ENCODE results near the gene PRXL2A. TPM values are rescaled to one million over a fixed set of nuclear protein-coding genes. Genes with fewer than 3 reads are reported as not detected.
A peak's percentile ranks its signal among the peaks of the same experiment; 100 is the strongest.

Gene PRXL2A
- total and polyA plus RNA-seq, 2 experiments from 2014 or later, result 31.8 to 51.7 TPM

DNA sequence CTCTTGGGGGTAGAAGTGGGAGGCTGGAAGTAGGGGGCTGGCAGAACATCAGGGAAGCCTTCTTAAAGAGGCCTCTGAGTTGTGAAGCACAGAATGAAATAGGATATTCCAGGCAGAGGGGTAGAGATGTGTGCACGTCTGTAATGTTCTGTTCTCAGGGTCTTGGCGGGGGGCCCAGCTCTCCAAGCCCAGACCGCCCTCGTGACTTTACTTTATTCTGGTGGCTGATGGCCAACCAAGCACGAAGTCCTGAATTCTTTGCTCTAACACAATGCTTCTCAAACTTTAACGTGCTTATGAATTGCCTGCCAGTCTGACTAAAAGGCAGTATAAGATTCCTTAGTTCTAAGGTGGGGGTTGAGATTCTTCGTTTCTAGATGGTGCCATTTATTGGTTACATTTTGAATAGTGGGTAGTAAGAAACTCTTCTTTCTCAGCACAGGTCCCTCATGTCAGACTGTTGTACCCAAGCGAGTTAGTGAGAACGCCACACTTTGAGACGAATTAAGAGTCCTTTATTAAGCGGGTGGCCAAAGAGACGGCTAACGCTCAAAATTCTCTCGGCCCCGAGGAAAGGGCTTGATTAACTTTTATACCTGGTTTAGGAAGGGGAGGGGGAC, 8.2 kb downstream of the PRXL2A start:
- TF ChIP-seq CREB1 (CRISPR knock-in tag; IDR thresholded peaks at IDR 0.05; ENCODE audit: low read depth), result no peak
- no peak for TF ChIP-seq ZNF331 (CRISPR knock-in tag; IDR thresholded peaks at IDR 0.05; ENCODE audit: low read depth)
- TF ChIP-seq EZH2 (IDR thresholded peaks at IDR 0.05; ENCODE audit: low read depth, unreplicated experiment), result no peak
- TF ChIP-seq, protein P1, sequence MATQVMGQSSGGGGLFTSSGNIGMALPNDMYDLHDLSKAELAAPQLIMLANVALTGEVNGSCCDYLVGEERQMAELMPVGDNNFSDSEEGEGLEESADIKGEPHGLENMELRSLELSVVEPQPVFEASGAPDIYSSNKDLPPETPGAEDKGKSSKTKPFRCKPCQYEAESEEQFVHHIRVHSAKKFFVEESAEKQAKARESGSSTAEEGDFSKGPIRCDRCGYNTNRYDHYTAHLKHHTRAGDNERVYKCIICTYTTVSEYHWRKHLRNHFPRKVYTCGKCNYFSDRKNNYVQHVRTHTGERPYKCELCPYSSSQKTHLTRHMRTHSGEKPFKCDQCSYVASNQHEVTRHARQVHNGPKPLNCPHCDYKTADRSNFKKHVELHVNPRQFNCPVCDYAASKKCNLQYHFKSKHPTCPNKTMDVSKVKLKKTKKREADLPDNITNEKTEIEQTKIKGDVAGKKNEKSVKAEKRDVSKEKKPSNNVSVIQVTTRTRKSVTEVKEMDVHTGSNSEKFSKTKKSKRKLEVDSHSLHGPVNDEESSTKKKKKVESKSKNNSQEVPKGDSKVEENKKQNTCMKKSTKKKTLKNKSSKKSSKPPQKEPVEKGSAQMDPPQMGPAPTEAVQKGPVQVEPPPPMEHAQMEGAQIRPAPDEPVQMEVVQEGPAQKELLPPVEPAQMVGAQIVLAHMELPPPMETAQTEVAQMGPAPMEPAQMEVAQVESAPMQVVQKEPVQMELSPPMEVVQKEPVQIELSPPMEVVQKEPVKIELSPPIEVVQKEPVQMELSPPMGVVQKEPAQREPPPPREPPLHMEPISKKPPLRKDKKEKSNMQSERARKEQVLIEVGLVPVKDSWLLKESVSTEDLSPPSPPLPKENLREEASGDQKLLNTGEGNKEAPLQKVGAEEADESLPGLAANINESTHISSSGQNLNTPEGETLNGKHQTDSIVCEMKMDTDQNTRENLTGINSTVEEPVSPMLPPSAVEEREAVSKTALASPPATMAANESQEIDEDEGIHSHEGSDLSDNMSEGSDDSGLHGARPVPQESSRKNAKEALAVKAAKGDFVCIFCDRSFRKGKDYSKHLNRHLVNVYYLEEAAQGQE (IDR thresholded peaks at IDR 0.05; ENCODE audit: unreplicated experiment), result no peak
- TF ChIP-seq POLR2AphosphoS5 (IDR thresholded peaks at IDR 0.05; ENCODE audit: low read depth), result no peak
- no peak for TF ChIP-seq STAT1 (IDR thresholded peaks at IDR 0.05; ENCODE audit: unreplicated experiment)
- TF ChIP-seq, protein P2, sequence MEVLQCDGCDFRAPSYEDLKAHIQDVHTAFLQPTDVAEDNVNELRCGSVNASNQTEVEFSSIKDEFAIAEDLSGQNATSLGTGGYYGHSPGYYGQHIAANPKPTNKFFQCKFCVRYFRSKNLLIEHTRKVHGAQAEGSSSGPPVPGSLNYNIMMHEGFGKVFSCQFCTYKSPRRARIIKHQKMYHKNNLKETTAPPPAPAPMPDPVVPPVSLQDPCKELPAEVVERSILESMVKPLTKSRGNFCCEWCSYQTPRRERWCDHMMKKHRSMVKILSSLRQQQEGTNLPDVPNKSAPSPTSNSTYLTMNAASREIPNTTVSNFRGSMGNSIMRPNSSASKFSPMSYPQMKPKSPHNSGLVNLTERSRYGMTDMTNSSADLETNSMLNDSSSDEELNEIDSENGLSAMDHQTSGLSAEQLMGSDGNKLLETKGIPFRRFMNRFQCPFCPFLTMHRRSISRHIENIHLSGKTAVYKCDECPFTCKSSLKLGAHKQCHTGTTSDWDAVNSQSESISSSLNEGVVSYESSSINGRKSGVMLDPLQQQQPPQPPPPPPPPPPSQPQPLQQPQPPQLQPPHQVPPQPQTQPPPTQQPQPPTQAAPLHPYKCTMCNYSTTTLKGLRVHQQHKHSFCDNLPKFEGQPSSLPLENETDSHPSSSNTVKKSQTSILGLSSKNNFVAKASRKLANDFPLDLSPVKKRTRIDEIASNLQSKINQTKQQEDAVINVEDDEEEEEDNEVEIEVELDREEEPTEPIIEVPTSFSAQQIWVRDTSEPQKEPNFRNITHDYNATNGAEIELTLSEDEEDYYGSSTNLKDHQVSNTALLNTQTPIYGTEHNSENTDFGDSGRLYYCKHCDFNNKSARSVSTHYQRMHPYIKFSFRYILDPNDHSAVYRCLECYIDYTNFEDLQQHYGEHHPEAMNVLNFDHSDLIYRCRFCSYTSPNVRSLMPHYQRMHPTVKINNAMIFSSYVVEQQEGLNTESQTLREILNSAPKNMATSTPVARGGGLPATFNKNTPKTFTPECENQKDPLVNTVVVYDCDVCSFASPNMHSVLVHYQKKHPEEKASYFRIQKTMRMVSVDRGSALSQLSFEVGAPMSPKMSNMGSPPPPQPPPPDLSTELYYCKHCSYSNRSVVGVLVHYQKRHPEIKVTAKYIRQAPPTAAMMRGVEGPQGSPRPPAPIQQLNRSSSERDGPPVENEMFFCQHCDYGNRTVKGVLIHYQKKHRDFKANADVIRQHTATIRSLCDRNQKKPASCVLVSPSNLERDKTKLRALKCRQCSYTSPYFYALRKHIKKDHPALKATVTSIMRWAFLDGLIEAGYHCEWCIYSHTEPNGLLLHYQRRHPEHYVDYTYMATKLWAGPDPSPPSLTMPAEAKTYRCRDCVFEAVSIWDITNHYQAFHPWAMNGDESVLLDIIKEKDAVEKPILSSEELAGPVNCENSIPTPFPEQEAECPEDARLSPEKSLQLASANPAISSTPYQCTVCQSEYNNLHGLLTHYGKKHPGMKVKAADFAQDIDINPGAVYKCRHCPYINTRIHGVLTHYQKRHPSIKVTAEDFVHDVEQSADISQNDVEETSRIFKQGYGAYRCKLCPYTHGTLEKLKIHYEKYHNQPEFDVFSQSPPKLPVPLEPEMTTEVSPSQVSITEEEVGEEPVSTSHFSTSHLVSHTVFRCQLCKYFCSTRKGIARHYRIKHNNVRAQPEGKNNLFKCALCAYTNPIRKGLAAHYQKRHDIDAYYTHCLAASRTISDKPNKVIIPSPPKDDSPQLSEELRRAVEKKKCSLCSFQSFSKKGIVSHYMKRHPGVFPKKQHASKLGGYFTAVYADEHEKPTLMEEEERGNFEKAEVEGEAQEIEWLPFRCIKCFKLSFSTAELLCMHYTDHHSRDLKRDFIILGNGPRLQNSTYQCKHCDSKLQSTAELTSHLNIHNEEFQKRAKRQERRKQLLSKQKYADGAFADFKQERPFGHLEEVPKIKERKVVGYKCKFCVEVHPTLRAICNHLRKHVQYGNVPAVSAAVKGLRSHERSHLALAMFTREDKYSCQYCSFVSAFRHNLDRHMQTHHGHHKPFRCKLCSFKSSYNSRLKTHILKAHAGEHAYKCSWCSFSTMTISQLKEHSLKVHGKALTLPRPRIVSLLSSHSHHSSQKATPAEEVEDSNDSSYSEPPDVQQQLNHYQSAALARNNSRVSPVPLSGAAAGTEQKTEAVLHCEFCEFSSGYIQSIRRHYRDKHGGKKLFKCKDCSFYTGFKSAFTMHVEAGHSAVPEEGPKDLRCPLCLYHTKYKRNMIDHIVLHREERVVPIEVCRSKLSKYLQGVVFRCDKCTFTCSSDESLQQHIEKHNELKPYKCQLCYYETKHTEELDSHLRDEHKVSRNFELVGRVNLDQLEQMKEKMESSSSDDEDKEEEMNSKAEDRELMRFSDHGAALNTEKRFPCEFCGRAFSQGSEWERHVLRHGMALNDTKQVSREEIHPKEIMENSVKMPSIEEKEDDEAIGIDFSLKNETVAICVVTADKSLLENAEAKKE (CRISPR knock-in tag; IDR thresholded peaks at IDR 0.05), result no peak
- TF ChIP-seq, protein P3, sequence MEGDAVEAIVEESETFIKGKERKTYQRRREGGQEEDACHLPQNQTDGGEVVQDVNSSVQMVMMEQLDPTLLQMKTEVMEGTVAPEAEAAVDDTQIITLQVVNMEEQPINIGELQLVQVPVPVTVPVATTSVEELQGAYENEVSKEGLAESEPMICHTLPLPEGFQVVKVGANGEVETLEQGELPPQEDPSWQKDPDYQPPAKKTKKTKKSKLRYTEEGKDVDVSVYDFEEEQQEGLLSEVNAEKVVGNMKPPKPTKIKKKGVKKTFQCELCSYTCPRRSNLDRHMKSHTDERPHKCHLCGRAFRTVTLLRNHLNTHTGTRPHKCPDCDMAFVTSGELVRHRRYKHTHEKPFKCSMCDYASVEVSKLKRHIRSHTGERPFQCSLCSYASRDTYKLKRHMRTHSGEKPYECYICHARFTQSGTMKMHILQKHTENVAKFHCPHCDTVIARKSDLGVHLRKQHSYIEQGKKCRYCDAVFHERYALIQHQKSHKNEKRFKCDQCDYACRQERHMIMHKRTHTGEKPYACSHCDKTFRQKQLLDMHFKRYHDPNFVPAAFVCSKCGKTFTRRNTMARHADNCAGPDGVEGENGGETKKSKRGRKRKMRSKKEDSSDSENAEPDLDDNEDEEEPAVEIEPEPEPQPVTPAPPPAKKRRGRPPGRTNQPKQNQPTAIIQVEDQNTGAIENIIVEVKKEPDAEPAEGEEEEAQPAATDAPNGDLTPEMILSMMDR (conservative IDR thresholded peaks at IDR 0.05; ENCODE audit: low read depth in 2 of 2), result no peak
- no peak for TF ChIP-seq JUNB (IDR thresholded peaks at IDR 0.05; ENCODE audit: unreplicated experiment)
- TF ChIP-seq EZH2phosphoT487 (IDR thresholded peaks at IDR 0.05; ENCODE audit: unreplicated experiment), result no peak
- TF ChIP-seq NANOG (IDR thresholded peaks at IDR 0.05; ENCODE audit: borderline replicate concordance), result no peak
- TF ChIP-seq ZNF114 (CRISPR knock-in tag; IDR thresholded peaks at IDR 0.05), result no peak
- TF ChIP-seq, protein P4, sequence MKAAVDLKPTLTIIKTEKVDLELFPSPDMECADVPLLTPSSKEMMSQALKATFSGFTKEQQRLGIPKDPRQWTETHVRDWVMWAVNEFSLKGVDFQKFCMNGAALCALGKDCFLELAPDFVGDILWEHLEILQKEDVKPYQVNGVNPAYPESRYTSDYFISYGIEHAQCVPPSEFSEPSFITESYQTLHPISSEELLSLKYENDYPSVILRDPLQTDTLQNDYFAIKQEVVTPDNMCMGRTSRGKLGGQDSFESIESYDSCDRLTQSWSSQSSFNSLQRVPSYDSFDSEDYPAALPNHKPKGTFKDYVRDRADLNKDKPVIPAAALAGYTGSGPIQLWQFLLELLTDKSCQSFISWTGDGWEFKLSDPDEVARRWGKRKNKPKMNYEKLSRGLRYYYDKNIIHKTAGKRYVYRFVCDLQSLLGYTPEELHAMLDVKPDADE (IDR thresholded peaks at IDR 0.05), result no peak
- H3K27ac ChIP-seq (ENCODE audit: low read depth), result no peak overlapping the region
- H4K20me1 ChIP-seq (replicated peaks; ENCODE audit: insufficient read depth), result peaks cover 46% of the 10 kb centered on the region
- peak; percentile 37 for ATAC-seq
- H3K79me2 ChIP-seq (replicated peaks; ENCODE audit: insufficient read depth), result peaks cover 31% of the 10 kb centered on the region
- H3K4me1 ChIP-seq (ENCODE audit: insufficient read depth), result peaks cover 42% of the 10 kb centered on the region
- no peaks in the 10 kb centered on the region for H3K9me2 ChIP-seq (ENCODE audit: insufficient read depth)
- H3K27me3 Mint-ChIP-seq (ENCODE audit: insufficient read depth, low read depth, poor library complexity), result peaks cover 10% of the 10 kb centered on the region
- H3K9me3 Mint-ChIP-seq, result no peaks in the 10 kb centered on the region
- no peaks in the 10 kb centered on the region for H3K36me3 Mint-ChIP-seq (ENCODE audit: low read depth)
- peak overlapping the region; percentile 75 for H3K4me2 ChIP-seq
- H3F3A ChIP-seq (replicated peaks; ENCODE audit: low read depth), result no peaks in the 10 kb centered on the region
- H3K4me3 ChIP-seq, result peak overlapping the region; percentile 40; the same call in 1 of the 2 replicates
- DNase-seq (ENCODE audit: low spot score), result no peak
- H3K4me1 Mint-ChIP-seq, result peaks cover 63% of the 10 kb centered on the region
- H2AFZ ChIP-seq, result no peak overlapping the region
- H3K27me3 ChIP-seq (ENCODE audit: insufficient read depth), result peaks cover 16% of the 10 kb centered on the region
- no peak overlapping the region for H3K27ac Mint-ChIP-seq
- H3K36me3 ChIP-seq (ENCODE audit: insufficient read depth), result no peaks in the 10 kb centered on the region
- H3K4me3 Mint-ChIP-seq, result peak overlapping the region; percentile 64

All from GM23338 (cell line).